CD4-positive, alpha-beta memory T cell (primary cell): ENCODE measurements around the gene RNF223. TPM values are rescaled to one million over a fixed set of nuclear protein-coding genes. Genes with fewer than 3 reads are reported as not detected.

Experiments used
- CTCF ChIA-PET: fragments of 350-600 bp; sonication (Branson Sonifier 250); formaldehyde crosslinking; loops from one replicate; lab custom pipeline; 2021; ENCODE audit warnings: inconsistent platforms; ENCODE audit not compliant: partially characterized antibody; lab: Charles Lee
- POLR2A ChIA-PET: fragments of 350-600 bp; sonication (Branson Sonifier 250); formaldehyde crosslinking; loops from one replicate; lab custom pipeline; 2021; ENCODE audit not compliant: partially characterized antibody; lab: Charles Lee
- DNase-seq, 5 donors: peaks; one replicate each; pipeline versions ENCODE4 v3.0.0 to v3.0.0-alpha.2; 2020 to 2022; ENCODE audit warnings: mixed read lengths in 1 of 5
- H3K27ac ChIP-seq: one replicate; pipeline ENCODE4 v1.7.0; 2013; ENCODE audit warnings: low read depth, low read length
- H3K27me3 ChIP-seq: 2 replicates; pipeline ENCODE4 v1.7.0; 2013; ENCODE audit warnings: mild to moderate bottlenecking, low read length, moderate library complexity; ENCODE audit not compliant: insufficient read depth
- H3K36me3 ChIP-seq: 2 replicates; pipeline ENCODE4 v1.7.0; 2013; ENCODE audit warnings: mild to moderate bottlenecking, low read length, moderate library complexity; ENCODE audit not compliant: insufficient read depth
- H3K4me1 ChIP-seq: 2 replicates; pipeline ENCODE4 v1.7.0; 2013; ENCODE audit warnings: mild to moderate bottlenecking, low read length, moderate library complexity; ENCODE audit not compliant: insufficient read depth
- H3K4me3 ChIP-seq, 2 donors: one replicate each; pipeline ENCODE4 v1.7.0; 2013; ENCODE audit warnings: low read length in 2 of 2, mild to moderate bottlenecking in 1 of 2
- H3K9me3 ChIP-seq, 2 donors: one replicate each; pipeline ENCODE4 v1.7.0; 2013; ENCODE audit warnings: low read length in 2 of 2, control low read depth in 1 of 2; ENCODE audit not compliant: control insufficient read depth in 1 of 2
- H3K27ac Mint-ChIP-seq, 7 donors: one replicate each; pipeline ENCODE4 v1.8.0; 2020 to 2021; ENCODE audit warnings: mixed read lengths in 7 of 7, mild to moderate bottlenecking in 6 of 7, inconsistent platforms in 3 of 7, moderate library complexity in 3 of 7
- H3K27me3 Mint-ChIP-seq, 2 donors: one replicate each; pipeline ENCODE4 v1.8.0; 2020 to 2021; ENCODE audit warnings: mixed read lengths in 2 of 2
- H3K36me3 Mint-ChIP-seq, 2 donors: one replicate each; pipeline ENCODE4 v1.8.0; 2020 to 2021; ENCODE audit warnings: mixed read lengths in 2 of 2, inconsistent platforms in 1 of 2, mild to moderate bottlenecking in 1 of 2
- H3K4me1 Mint-ChIP-seq, 4 donors: one replicate each; pipeline ENCODE4 v1.8.0; 2020 to 2021; ENCODE audit warnings: mixed read lengths in 4 of 4, mild to moderate bottlenecking in 1 of 4
- H3K4me3 Mint-ChIP-seq, 8 donors: one replicate each; pipeline ENCODE4 v1.8.0; 2020 to 2021; ENCODE audit warnings: mixed read lengths in 8 of 8, mild to moderate bottlenecking in 7 of 8, moderate library complexity in 6 of 8, inconsistent platforms in 3 of 8
- H3K9me3 Mint-ChIP-seq, 8 donors: one replicate each; pipeline ENCODE4 v1.8.0; 2020 to 2021; ENCODE audit warnings: mixed read lengths in 8 of 8, mild to moderate bottlenecking in 5 of 8, inconsistent platforms in 3 of 8, moderate library complexity in 1 of 8
- intact Hi-C: fragments of 100-400 bp; cut with micrococcal nuclease; formaldehyde crosslinking; loops from one replicate; pipeline ENCODE4 v1.15.1; 2023
- polyA plus RNA-seq, 2 donors: library from polyadenylated mRNA; unstranded; fragments of 300-500 nt; fragmentation: Illumina TruSeq; gene quantifications; one replicate each; pipeline ENCODE4 v1.2.3, GENCODE V29; 2021
- total RNA-seq, 2 experiments: library from RNA; stranded (reverse); gene quantifications; one replicate each; pipeline ENCODE4 v1.2.3, GENCODE V29; 2021

RNF223 gene
- total and polyA plus RNA-seq, 4 experiments from 2014 or later = not detected

DNA sequence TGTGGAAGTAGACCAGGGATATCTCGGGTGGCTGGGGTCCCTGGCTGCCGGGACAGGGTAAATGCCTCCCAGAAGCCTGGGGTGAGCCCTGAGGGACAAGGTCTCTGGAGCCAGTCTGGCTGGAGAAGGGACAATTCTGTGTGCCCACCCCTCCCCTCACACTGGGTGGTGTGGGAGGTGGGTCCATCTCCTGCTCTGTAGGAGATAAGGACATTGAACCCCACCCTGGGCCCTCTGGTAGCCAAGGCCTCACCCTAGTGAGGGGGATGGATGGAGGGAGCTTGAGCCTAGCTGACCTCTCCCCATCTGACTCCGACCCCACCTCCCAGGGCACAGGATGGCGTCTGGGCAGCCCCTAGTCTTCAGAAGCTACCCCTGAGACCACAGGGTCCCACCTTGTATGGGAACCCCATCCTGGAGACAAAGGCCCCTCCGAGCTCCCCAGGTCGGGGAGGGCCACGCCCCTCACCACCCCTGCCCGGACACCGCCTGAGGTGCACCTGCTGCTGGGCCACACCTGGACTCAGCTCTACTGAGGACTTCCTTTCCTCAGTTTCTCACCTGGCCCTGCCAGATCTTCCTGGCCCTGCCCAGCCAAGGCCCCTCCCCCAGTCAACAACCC lies 49.8 kb downstream of the RNF223 start:
- ChIA-PET POLR2A (interaction anchor here (0.9 kb wide), 1 partner anchor 22 kb away, joined by 3 read pairs; no protein-coding TSS in a partner anchor), CTCF (interaction anchor here (2.3 kb wide), 1 partner anchor 40 kb away, joined by 5 read pairs; no protein-coding TSS in a partner anchor)
- intact Hi-C loops = no loop called here
- H3K4me3 ChIP-seq = no peak overlapping the region
- H3K27me3 ChIP-seq = no peaks in the 10 kb centered on the region
- DNase-seq = no peak
- H3K4me3 Mint-ChIP-seq = no peak overlapping the region
- H3K9me3 Mint-ChIP-seq = peaks cover 0 to 3% (median 0%) of the 10 kb centered on the region in 8 donors
- no peaks in the 10 kb centered on the region for H3K36me3 Mint-ChIP-seq
- H3K27ac ChIP-seq = no peak overlapping the region
- peaks cover 0 to 13% (median 1%) of the 10 kb centered on the region in 4 donors for H3K4me1 Mint-ChIP-seq
- H3K36me3 ChIP-seq = no peaks in the 10 kb centered on the region
- no peak overlapping the region for H3K27ac Mint-ChIP-seq
- H3K4me1 ChIP-seq = peaks cover 6% of the 10 kb centered on the region
- peaks cover 2 to 6% of the 10 kb centered on the region in 2 donors for H3K27me3 Mint-ChIP-seq
- no peaks in the 10 kb centered on the region for H3K9me3 ChIP-seq

DNA sequence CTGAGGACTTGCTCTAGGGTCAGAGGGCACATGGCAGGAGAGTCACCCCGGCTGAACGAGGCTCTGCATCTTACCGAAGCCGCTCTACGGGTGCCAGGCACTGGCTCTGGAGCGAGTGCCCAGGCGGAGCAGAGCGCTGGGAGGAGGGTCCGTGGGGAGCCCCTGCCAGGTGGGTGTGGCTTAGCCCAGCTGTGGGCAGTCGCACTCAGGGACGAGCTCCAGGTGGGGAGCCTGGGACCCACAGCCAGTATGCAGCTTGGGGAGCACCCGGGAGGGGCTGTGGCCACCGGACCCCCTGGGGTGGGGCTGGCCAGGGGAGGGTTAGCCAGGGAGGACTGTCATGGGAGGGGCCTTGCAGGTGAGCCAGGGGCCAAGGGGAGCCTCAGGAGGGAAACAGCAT lies 50.4 kb downstream of the RNF223 start:
- peaks cover 2 to 6% of the 10 kb centered on the region in 2 donors for H3K27me3 Mint-ChIP-seq
- ChIA-PET CTCF (interaction anchor here (2.3 kb wide), 1 partner anchor 40 kb away, joined by 5 read pairs; no protein-coding TSS in a partner anchor), POLR2A (interaction anchor here (0.9 kb wide), 1 partner anchor 21 kb away, joined by 3 read pairs; no protein-coding TSS in a partner anchor)
- H3K27ac ChIP-seq = no peak overlapping the region
- H3K4me1 Mint-ChIP-seq = peaks cover 0 to 13% (median 3%) of the 10 kb centered on the region in 4 donors
- H3K4me3 Mint-ChIP-seq = no peak overlapping the region
- no peak overlapping the region for H3K4me3 ChIP-seq
- H3K9me3 ChIP-seq = no peaks in the 10 kb centered on the region
- H3K27me3 ChIP-seq = no peaks in the 10 kb centered on the region
- H3K4me1 ChIP-seq = peaks cover 10% of the 10 kb centered on the region
- peak overlapping the region in 1 of 7 donors; percentile 46 for H3K27ac Mint-ChIP-seq
- peaks cover 0 to 3% (median 0%) of the 10 kb centered on the region in 8 donors for H3K9me3 Mint-ChIP-seq
- no peaks in the 10 kb centered on the region for H3K36me3 ChIP-seq
- DNase-seq = no peak
- intact Hi-C loops = no loop called here
- H3K36me3 Mint-ChIP-seq = no peaks in the 10 kb centered on the region

DNA sequence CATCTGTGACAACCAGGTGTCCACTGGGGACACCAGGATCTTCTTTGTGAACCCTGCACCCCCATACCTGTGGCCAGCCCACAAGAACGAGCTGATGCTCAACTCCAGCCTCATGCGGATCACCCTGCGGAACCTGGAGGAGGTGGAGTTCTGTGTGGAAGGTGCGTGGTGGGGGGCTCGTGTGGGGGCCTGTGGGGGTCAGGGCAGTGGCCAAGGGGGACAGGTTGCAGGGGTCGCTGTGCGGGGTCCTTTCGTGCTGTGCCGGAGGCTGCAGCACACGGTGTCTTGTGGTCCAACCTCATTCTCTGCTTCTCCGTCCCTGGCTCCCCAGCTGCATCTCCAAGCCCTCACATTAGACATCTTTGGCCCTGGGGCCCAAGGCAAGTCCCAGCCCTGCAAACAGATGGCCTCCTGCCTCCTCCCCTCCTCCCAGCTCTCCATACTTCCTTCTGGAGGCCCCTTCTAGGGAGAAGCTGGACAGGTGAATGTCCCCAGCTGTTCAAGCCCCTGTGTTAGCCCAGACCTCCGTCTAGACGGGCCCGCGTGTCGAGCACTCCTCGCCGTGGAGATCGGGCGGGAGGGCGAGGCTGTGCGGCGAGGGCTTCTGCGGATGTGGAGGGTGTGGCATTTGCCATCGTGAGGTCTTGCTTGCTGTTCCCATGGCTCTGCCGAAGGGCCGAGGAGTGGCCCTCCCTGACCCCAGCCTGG lies 51.6 kb downstream of the RNF223 start:
- H3K4me1 Mint-ChIP-seq = peaks cover 0 to 16% (median 3%) of the 10 kb centered on the region in 4 donors
- peak overlapping the region in 3 of 7 donors; percentile 22 to 51 (median 46) for H3K27ac Mint-ChIP-seq

DNA sequence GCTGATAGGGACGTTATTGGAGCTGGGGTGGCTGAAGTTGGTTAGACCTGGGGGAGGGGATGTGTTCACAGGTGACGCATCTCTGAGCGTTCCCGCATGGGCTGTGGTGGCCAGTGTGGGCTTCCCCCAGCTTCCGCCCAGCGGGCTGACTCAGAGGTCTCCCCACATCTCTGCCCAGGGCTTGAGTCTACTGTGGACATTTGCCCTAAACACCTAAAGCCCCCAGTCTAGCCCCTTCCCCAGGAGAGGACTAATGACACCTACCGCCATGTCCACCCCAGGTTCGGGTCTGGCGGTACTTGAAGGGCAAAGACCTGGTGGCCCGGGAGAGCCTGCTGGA lies 52.2 kb downstream of the RNF223 start:
- peaks cover 2 to 6% of the 10 kb centered on the region in 2 donors for H3K27me3 Mint-ChIP-seq
- CTCF ChIA-PET = no interaction called here
- H3K4me1 Mint-ChIP-seq = peaks cover 2 to 21% (median 8%) of the 10 kb centered on the region in 4 donors
- intact Hi-C loops = no loop called here
- peaks cover 0 to 3% (median 0%) of the 10 kb centered on the region in 8 donors for H3K9me3 Mint-ChIP-seq
- POLR2A ChIA-PET = interaction anchor here (1.2 kb wide), 1 partner anchor 8 kb away, joined by 3 read pairs; the partner anchor contains the start of gene ISG15
- Histone ChIP-seq H3K9me3 (no peaks in the 10 kb centered on the region), H3K4me3 (no peak overlapping the region), H3K27ac (no peak overlapping the region), H3K4me1 (peaks cover 10% of the 10 kb centered on the region), H3K27me3 (no peaks in the 10 kb centered on the region), H3K36me3 (no peaks in the 10 kb centered on the region)
- peak in 1 of 5 donors; percentile 33 for DNase-seq
- H3K4me3 Mint-ChIP-seq = peak overlapping the region in 2 of 8 donors; percentile 25 to 36
- H3K27ac Mint-ChIP-seq = peak overlapping the region in 1 of 7 donors; percentile 38
- no peaks in the 10 kb centered on the region for H3K36me3 Mint-ChIP-seq

More for the DNA sequence above, 51.6 kb downstream of the RNF223 start:
- CTCF ChIA-PET = interaction anchor here (2.3 kb wide), 1 partner anchor 41 kb away, joined by 5 read pairs; no protein-coding TSS in a partner anchor
- H3K36me3 ChIP-seq = no peaks in the 10 kb centered on the region
- DNase-seq = peak in 1 of 5 donors; percentile 34
- intact Hi-C loops = no loop called here
- Mint-ChIP-seq H3K4me3 (peak overlapping the region in 3 of 8 donors; percentile 27 to 76 (median 36)), H3K27me3 (peaks cover 2 to 6% of the 10 kb centered on the region in 2 donors), H3K36me3 (no peaks in the 10 kb centered on the region), H3K9me3 (peaks cover 0 to 3% (median 0%) of the 10 kb centered on the region in 8 donors)
- no peaks in the 10 kb centered on the region for H3K27me3 ChIP-seq
- H3K4me3 ChIP-seq = no peak overlapping the region
- H3K4me1 ChIP-seq = peaks cover 10% of the 10 kb centered on the region
- no peaks in the 10 kb centered on the region for H3K9me3 ChIP-seq
- H3K27ac ChIP-seq = no peak overlapping the region
- POLR2A ChIA-PET = interaction anchor here (1.2 kb wide), 1 partner anchor 9 kb away, joined by 3 read pairs; the partner anchor contains the start of gene ISG15

DNA sequence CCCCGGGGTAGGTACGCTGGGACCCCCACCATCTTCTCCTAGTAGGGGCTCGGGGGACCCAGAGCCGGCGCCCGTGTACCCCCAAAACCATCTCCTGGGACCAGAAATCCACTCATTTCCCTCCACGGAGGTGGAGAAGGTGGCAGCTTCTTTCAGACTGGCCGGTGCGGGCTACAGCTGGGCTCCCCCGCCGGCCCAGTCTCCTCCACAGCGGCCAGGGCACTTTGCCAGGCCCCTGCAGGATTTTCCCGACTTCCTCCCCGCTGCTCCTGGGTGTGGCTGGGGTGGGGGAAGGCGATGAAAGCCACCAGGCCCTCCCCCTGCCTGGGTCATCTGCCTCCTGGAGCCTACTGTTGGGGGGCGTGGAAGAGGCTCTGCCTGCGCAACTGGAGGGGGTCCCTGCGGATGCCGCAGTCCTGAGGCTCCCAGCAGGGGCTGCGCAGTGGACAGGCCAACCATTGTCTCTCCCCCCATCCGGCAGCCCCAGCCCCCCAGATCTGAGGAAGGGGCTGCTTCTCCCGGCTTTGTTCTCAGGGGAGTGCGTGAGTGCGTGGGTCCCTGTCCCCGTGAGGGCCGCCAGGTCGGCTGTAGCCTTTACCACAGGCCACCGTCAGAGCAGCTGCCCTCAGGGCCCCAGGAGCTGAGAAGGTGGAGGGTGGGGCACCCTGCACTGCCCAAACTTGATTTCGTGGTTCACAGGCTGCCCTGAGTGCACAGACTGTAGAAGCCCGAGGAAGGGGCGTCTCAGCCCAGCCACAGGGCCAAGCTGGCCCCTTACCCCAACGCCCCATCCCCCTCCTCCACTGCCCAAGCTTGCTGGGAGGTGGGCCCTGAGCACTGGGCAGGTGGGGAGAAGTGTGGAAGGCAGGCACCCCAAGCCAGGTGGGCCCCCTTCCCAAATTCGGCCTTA lies 52.8 kb downstream of the RNF223 start:
- intact Hi-C loops = no loop called here
- ChIA-PET CTCF (no interaction called here), POLR2A (interaction anchor here (1.2 kb wide), 1 partner anchor 8 kb away, joined by 3 read pairs; the partner anchor contains the start of gene ISG15)
- Histone ChIP-seq H3K36me3 (no peaks in the 10 kb centered on the region), H3K9me3 (no peaks in the 10 kb centered on the region), H3K27me3 (no peaks in the 10 kb centered on the region), H3K4me1 (peaks cover 10% of the 10 kb centered on the region), H3K27ac (no peak overlapping the region), H3K4me3 (no peak overlapping the region)
- Mint-ChIP-seq H3K27me3 (peaks cover 2 to 6% of the 10 kb centered on the region in 2 donors), H3K36me3 (no peaks in the 10 kb centered on the region), H3K4me1 (peaks cover 2 to 21% (median 8%) of the 10 kb centered on the region in 4 donors), H3K27ac (peak overlapping the region in 1 of 7 donors; percentile 38), H3K4me3 (peak overlapping the region in 4 of 8 donors; percentile 26 to 61 (median 43)), H3K9me3 (peaks cover 0 to 3% (median 0%) of the 10 kb centered on the region in 8 donors)
- peak in 1 of 5 donors; percentile 41 for DNase-seq
